ENCODE data around the gene SMIM14.

Gene SMIM14

DNA sequence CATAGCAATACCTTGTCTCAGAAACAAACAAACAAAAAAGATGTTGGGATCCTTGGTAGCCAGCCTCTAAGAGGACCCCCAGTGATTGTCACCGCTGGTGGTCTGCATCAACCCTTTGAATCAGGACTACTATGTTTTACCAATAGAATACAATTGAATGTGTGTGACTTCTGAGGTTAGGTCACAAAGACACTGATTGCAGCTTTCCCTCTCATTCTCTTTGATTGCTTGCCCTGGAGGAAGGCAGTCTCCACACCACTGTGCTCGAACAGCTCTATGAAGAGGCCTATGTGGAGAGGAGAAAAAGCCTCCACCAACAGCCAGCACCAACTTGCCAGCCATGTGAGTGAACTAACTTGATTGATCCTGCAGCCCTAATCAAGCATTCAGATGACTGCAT is 2.8 kb upstream of the SMIM14 start:
- Histone ChIP-seq H4K5ac (ENCODE audit: low read length) (no peak overlapping the region), H3K36me3 (ENCODE audit: control insufficient read depth, insufficient read depth, low read length) (no peaks in the 10 kb centered on the region), H3K27ac (ENCODE audit: low read depth, low read length) (no peak overlapping the region), H2BK15ac (replicated peaks; ENCODE audit: low read depth) (no peak overlapping the region), H3K4me2 (ENCODE audit: low read length) (no peak overlapping the region), H3K27me3 (ENCODE audit: insufficient read depth, low read length, poor library complexity) (no peaks in the 10 kb centered on the region), H3K4ac (ENCODE audit: low read depth, low read length) (no peak overlapping the region), H4K8ac (ENCODE audit: low read depth, low read length) (no peak overlapping the region), H3K18ac (ENCODE audit: low read length) (no peak overlapping the region), H3K23ac (ENCODE audit: low read length) (no peak overlapping the region), H2AK5ac (ENCODE audit: low read length) (no peak overlapping the region), H3K79me1 (ENCODE audit: low read length) (no peaks in the 10 kb centered on the region), H2BK120ac (ENCODE audit: low read depth, low read length) (no peak overlapping the region), H3K56ac (ENCODE audit: low read length) (no peak overlapping the region), H3K4me1 (ENCODE audit: control insufficient read depth, low read depth, low read length) (peaks cover 2% of the 10 kb centered on the region), H2BK5ac (ENCODE audit: low read length) (no peak overlapping the region), H3K9ac (ENCODE audit: low read length) (no peak overlapping the region), H3K4me3 (ENCODE audit: low read length) (no peak overlapping the region), H3K79me2 (ENCODE audit: control insufficient read depth, insufficient read depth, low read length) (no peaks in the 10 kb centered on the region)
- WGBS (ENCODE audit: extremely low coverage, insufficient coverage, low lambda C conversion rate) = no CpG with 5 or more reads among the region's 2 CpGs
- peak; percentile 28 for DNase-seq

DNA sequence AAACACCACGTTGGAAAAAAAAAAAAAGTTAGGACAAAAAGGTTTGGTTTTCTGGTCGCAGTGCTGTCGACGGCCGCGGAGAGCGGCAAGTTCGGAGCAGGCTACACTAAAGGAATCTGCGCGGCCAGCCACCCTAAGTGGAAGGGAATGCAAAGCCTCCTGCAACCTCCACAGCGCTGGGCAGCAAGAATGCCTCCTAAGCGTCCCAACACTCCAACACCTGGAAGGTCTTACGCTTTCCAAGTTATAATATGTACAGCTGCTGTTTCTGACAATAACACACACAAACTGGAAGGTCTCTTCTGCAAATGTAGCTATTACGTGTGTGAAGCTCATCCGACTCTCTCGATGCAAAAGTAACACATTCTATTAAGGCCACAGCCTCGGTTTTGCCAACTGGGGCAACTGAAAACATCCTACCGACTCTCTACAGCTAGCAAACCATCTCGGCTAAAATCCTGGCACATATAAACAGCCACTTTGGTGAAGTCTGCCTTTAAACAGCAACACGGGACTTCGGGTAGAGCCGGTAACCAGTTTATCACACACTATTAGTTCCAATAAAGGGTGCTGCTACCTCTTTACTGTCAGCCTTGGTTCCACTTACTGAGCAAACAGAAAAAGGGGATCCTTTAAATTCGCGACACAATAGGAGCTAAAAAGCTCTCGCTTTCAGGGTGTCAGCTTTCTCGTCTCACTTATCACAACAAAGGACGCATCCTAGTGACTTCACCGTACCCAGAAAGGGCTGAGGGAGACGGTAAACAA is 895 bp downstream of the SMIM14 start:
- Histone ChIP-seq H2BK15ac (replicated peaks; ENCODE audit: low read depth) (no peak overlapping the region), H3K27ac (ENCODE audit: low read depth, low read length) (peak overlapping the region; percentile 95), H3K23ac (ENCODE audit: low read length) (no peak overlapping the region), H3K79me1 (ENCODE audit: low read length) (no peaks in the 10 kb centered on the region), H2AK5ac (ENCODE audit: low read length) (no peak overlapping the region), H3K56ac (ENCODE audit: low read length) (peak overlapping the region; percentile 87), H3K4me2 (ENCODE audit: low read length) (peak overlapping the region; percentile 91), H2BK120ac (ENCODE audit: low read depth, low read length) (peak overlapping the region; percentile 91), H3K9ac (ENCODE audit: low read length) (peak overlapping the region; percentile 74), H4K8ac (ENCODE audit: low read depth, low read length) (no peak overlapping the region), H2BK5ac (ENCODE audit: low read length) (no peak overlapping the region), H3K4ac (ENCODE audit: low read depth, low read length) (no peak overlapping the region), H4K5ac (ENCODE audit: low read length) (no peak overlapping the region), H3K18ac (ENCODE audit: low read length) (peak overlapping the region; percentile 92), H3K4me1 (ENCODE audit: control insufficient read depth, low read depth, low read length) (peaks cover 5% of the 10 kb centered on the region), H3K4me3 (ENCODE audit: low read length) (peak overlapping the region; percentile 31), H3K27me3 (ENCODE audit: insufficient read depth, low read length, poor library complexity) (no peaks in the 10 kb centered on the region), H3K79me2 (ENCODE audit: control insufficient read depth, insufficient read depth, low read length) (no peaks in the 10 kb centered on the region), H3K36me3 (ENCODE audit: control insufficient read depth, insufficient read depth, low read length) (no peaks in the 10 kb centered on the region)
- WGBS (ENCODE audit: extremely low coverage, insufficient coverage, low lambda C conversion rate) = no CpG with 5 or more reads among the region's 29 CpGs
- DNase-seq = peak; percentile 89

DNA sequence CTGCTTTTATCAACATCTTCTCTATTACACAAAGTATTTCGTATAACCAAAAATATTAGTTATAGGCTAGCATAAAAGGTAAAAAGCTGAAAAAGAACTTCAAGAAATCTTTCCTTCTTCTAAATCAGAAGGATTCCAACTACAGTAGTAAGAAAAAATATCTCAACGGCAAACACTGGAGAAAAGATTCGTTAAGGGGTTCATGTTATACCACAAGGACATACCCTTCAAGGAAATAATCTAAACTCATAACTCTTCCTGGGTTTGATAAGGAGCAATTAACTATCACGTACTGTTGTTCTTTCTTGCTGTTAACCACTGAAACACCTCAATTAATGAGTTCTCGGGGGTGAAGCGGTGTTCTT is 1.5 kb downstream of the SMIM14 start:
- Histone ChIP-seq H2AK5ac (ENCODE audit: low read length) (no peak overlapping the region), H3K27me3 (ENCODE audit: insufficient read depth, low read length, poor library complexity) (no peaks in the 10 kb centered on the region), H3K4ac (ENCODE audit: low read depth, low read length) (no peak overlapping the region), H3K18ac (ENCODE audit: low read length) (no peak overlapping the region), H2BK5ac (ENCODE audit: low read length) (no peak overlapping the region), H3K27ac (ENCODE audit: low read depth, low read length) (no peak overlapping the region), H4K8ac (ENCODE audit: low read depth, low read length) (no peak overlapping the region), H3K56ac (ENCODE audit: low read length) (peak overlapping the region; percentile 87), H3K23ac (ENCODE audit: low read length) (no peak overlapping the region), H3K79me2 (ENCODE audit: control insufficient read depth, insufficient read depth, low read length) (no peaks in the 10 kb centered on the region), H3K36me3 (ENCODE audit: control insufficient read depth, insufficient read depth, low read length) (no peaks in the 10 kb centered on the region), H3K4me1 (ENCODE audit: control insufficient read depth, low read depth, low read length) (peaks cover 5% of the 10 kb centered on the region), H4K5ac (ENCODE audit: low read length) (no peak overlapping the region), H2BK15ac (replicated peaks; ENCODE audit: low read depth) (no peak overlapping the region), H3K9ac (ENCODE audit: low read length) (peak overlapping the region; percentile 74), H2BK120ac (ENCODE audit: low read depth, low read length) (no peak overlapping the region), H3K79me1 (ENCODE audit: low read length) (no peaks in the 10 kb centered on the region), H3K4me2 (ENCODE audit: low read length) (peak overlapping the region; percentile 91), H3K4me3 (ENCODE audit: low read length) (peak overlapping the region; percentile 31)
- no peak for DNase-seq
- WGBS (ENCODE audit: extremely low coverage, insufficient coverage, low lambda C conversion rate) = no CpG with 5 or more reads among the region's 6 CpGs

DNA sequence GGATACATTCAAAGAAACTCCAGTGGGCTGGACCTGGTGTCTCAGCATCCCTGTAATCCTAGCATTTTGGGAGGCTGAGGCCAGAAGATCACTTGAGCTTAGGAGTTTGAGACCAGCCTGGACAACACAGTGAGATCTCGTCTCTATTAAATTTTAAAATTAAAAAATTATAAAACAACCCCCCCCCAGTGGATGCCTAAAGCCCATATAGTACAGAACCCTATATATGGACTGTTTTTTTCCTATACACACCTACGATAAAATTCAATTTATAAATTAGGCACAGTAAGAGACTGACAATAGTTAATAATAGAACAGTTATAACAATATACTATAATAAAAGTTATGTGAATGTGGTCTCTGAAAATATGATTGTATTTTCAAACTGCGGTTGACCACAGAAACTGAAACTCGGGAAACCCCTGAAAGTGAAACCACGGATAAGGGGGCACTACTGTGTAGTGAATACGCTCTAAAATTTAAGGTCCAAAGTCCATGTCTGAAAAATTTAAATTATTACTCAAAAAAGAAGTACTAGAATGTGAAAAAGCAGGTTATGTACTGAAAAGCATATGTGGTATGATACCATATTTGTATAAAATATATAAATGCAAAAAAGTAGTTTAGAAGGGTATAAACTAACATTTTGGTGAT is 2.0 kb downstream of the SMIM14 start:
- H3K18ac ChIP-seq (ENCODE audit: low read length) = no peak overlapping the region
- no peak overlapping the region for H2AK5ac ChIP-seq (ENCODE audit: low read length)
- H3K79me1 ChIP-seq (ENCODE audit: low read length) = no peaks in the 10 kb centered on the region
- no peak overlapping the region for H4K5ac ChIP-seq (ENCODE audit: low read length)
- H3K4me3 ChIP-seq (ENCODE audit: low read length) = no peak overlapping the region
- H3K79me2 ChIP-seq (ENCODE audit: control insufficient read depth, insufficient read depth, low read length) = no peaks in the 10 kb centered on the region
- H3K9ac ChIP-seq (ENCODE audit: low read length) = no peak overlapping the region
- no peak overlapping the region for H3K27ac ChIP-seq (ENCODE audit: low read depth, low read length)
- H3K27me3 ChIP-seq (ENCODE audit: insufficient read depth, low read length, poor library complexity) = no peaks in the 10 kb centered on the region
- WGBS (ENCODE audit: extremely low coverage, insufficient coverage, low lambda C conversion rate) = no CpG with 5 or more reads among the region's 6 CpGs
- no peak overlapping the region for H3K23ac ChIP-seq (ENCODE audit: low read length)
- no peak overlapping the region for H3K4ac ChIP-seq (ENCODE audit: low read depth, low read length)
- no peak overlapping the region for H3K56ac ChIP-seq (ENCODE audit: low read length)
- H2BK120ac ChIP-seq (ENCODE audit: low read depth, low read length) = no peak overlapping the region
- H3K4me1 ChIP-seq (ENCODE audit: control insufficient read depth, low read depth, low read length) = peaks cover 5% of the 10 kb centered on the region
- H3K36me3 ChIP-seq (ENCODE audit: control insufficient read depth, insufficient read depth, low read length) = no peaks in the 10 kb centered on the region
- no peak overlapping the region for H2BK15ac ChIP-seq (replicated peaks; ENCODE audit: low read depth)
- DNase-seq = no peak
- H3K4me2 ChIP-seq (ENCODE audit: low read length) = no peak overlapping the region
- no peak overlapping the region for H4K8ac ChIP-seq (ENCODE audit: low read depth, low read length)
- no peak overlapping the region for H2BK5ac ChIP-seq (ENCODE audit: low read length)

DNA sequence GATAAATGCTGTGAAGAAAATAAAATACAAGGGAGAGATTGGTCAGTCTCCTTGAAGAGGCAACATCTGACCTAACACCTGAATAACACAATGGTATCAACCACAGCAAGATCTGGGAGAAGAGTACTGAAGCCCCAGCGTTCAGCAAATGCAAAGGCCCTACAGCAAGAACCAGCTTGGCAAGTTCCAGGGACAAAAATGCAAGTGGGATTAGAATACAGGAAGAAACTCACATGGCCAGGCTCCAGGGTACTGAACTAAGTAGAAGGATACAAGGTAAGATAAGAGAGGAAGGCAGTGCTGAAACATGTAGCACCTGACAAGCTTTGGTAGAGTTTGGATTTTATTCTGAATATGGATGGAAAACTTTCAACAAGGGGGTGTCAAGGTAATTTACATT is 3.6 kb downstream of the SMIM14 start:
- no peak overlapping the region for H3K23ac ChIP-seq (ENCODE audit: low read length)
- H4K8ac ChIP-seq (ENCODE audit: low read depth, low read length) = no peak overlapping the region
- peaks cover 5% of the 10 kb centered on the region for H3K4me1 ChIP-seq (ENCODE audit: control insufficient read depth, low read depth, low read length)
- no peaks in the 10 kb centered on the region for H3K79me2 ChIP-seq (ENCODE audit: control insufficient read depth, insufficient read depth, low read length)
- no peak overlapping the region for H4K5ac ChIP-seq (ENCODE audit: low read length)
- no peaks in the 10 kb centered on the region for H3K27me3 ChIP-seq (ENCODE audit: insufficient read depth, low read length, poor library complexity)
- no peak overlapping the region for H2BK15ac ChIP-seq (replicated peaks; ENCODE audit: low read depth)
- no peak overlapping the region for H2BK5ac ChIP-seq (ENCODE audit: low read length)
- H2BK120ac ChIP-seq (ENCODE audit: low read depth, low read length) = no peak overlapping the region
- H3K79me1 ChIP-seq (ENCODE audit: low read length) = no peaks in the 10 kb centered on the region
- H3K56ac ChIP-seq (ENCODE audit: low read length) = no peak overlapping the region
- H3K27ac ChIP-seq (ENCODE audit: low read depth, low read length) = no peak overlapping the region
- no peak overlapping the region for H3K18ac ChIP-seq (ENCODE audit: low read length)
- no peak overlapping the region for H2AK5ac ChIP-seq (ENCODE audit: low read length)
- no peaks in the 10 kb centered on the region for H3K36me3 ChIP-seq (ENCODE audit: control insufficient read depth, insufficient read depth, low read length)
- DNase-seq = peak; percentile 92
- no peak overlapping the region for H3K4ac ChIP-seq (ENCODE audit: low read depth, low read length)
- no CpG with 5 or more reads among the region's 1 CpG for WGBS (ENCODE audit: extremely low coverage, insufficient coverage, low lambda C conversion rate)
- no peak overlapping the region for H3K9ac ChIP-seq (ENCODE audit: low read length)
- no peak overlapping the region for H3K4me3 ChIP-seq (ENCODE audit: low read length)
- no peak overlapping the region for H3K4me2 ChIP-seq (ENCODE audit: low read length)
